GM18861 (cell line): ENCODE data around the gene ACTG2.
"Not testable (repeated sequence)": the region's sequence is repeated elsewhere in the genome, so short reads cannot be mapped to it uniquely, and the experiment has no call there.

Experiments used
- ATAC-seq: cut with Tn5 transposase; IDR thresholded peaks from one replicate; pipeline ENCODE4 v1.9.1; 2021; ENCODE audit not compliant: unreplicated experiment

ACTG2 gene

DNA sequence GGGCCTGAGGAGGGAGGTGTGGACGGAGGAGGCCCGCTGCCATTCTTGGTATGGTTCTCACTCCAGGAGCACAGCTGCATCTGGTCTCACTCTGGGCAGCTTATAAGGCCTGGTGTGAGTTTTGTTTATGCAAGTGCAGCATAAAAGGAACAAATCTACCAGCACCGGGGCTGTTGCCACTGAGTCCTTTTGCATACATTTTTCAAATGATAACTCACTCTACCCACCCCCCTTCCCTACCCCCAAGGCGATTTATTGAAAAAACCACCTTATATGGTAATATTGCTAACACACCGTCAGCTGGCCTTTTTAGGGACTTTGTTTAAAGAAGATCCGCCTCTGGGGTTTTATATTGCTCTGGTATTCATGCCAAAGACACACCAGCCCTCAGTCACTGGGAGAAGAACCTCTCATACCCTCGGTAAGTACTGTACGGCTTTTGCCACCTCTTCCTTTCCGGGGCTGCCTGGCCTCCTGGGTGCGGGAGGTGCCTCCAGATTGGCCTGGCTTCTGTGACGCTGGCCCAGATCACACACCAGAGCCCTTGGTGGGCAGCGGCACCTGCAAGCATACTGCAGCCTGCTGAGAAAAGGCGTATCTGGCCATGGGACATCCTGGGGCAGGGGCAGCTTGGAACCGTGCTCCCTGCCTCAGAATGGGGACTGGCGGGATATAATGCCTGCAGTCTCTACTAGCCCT lies at the start of gene ACTG2:
Gene ACTG2, plus strand, starts transcription at position 378 of the 699 bp plus-strand sequence. CDS start 8,304 bp downstream, outside the sequence.
- ATAC-seq = no peak

- ATAC-seq = no peak
These were observed 48.7 kb upstream of the ACTG2 start for GRCh38 chr2:73844087-73844486.

DNA sequence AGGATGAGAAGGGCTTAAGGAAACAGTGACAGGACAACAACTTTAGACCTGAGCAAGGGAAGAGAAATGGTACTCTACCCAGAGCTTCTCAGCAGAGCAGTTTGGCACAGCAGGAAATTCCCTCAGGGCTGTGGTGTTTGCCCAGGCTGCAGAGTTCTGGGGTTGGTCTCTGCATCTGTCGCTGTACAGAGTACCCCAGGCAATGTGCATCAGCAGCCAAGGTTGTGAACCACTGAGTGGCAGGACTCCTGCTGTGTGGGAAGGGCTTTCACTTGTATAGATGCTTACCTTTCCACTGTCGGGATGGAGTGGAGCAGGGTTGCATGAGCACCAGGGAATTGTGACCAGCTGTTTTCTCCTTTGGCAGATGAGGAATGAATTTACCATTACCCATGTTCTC lies 42.8 kb upstream of the ACTG2 start:
- no peak for ATAC-seq

DNA sequence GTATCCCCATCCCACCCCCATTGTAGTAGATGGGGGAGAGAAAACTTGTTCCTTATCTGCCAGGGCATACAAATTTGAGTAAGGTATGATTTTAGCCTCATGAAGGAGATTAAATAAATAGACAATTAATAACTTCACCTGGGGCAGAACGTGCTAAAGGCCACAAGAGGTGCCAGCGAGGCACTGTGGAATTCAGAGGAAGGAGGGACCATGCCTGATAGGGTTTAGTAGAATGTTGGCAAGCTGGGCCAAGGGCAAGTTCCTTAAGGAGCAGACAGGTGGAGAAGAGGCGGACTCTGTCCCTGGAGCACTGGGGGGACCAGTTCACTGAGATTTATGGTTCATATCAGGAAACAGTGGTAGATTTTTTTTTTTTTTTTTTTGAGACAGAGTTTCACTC lies 41.5 kb upstream of the ACTG2 start:
- ATAC-seq = no peak

DNA sequence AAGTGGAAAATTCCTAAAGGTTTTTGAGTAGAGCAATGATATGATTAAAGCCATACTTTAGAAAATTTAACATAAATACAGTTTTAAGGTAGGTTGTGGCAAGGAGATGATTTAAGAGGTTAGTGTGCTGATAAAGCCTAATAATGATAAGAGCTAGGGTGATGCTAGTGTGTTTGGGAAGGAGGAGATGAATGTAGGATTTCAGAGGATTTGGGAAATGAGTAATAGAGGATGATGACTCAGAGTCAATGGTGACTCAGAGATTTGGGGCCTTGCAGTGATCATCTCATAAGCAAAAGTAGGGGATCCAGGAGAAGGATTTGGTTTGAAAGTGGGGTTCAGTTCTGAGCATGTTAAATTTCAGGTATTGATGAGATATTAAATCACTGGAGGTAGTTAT lies 40.8 kb upstream of the ACTG2 start:
- ATAC-seq = no peak

- ATAC-seq = no peak
These were observed 37.3 kb upstream of the ACTG2 start for GRCh38 chr2:73855526-73855925.

GRCh38 chr2:73856214-73856613 lies 36.6 kb upstream of the ACTG2 start:
- no peak for ATAC-seq

DNA sequence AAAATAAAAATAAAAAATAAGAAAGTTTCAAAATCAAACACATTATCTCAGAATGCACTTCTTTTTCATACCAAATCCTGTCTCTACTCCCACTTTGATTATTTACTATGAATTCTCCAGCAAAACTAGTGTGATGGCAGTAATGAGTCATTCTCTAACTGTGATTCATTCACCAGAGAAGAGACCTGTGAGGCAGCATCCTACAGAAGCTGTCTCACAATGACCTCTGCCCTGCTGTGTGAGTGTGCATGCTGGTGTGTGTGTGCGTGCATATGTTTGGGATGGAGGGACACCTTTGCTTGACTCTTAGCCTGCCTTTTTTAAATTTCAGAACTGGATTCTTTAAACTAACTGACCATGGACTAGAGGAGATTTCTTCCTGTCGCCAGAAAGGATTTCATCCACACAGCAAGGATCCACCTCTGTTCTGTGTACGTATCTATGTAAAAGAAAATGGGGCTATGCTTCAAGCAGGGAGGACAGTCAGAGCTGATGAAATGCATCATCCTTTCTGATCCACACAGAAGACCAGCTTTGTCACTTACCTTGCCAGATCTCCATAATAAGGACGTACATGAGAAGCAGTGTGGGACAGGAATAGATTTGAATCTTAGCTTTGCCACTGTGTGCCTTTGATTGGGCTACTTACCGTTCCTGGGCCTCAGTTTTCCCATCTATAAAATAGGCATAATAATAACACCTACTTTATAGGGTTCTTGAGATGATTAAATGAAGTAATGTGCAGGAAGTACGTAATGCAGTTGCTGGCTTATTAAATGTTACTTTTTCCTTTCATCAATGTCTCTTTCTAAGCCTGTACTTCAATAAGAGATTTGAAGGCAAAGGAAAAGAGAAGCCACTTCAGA lies 32.9 kb upstream of the ACTG2 start:
- ATAC-seq = no peak

GRCh38 chr2:73862987-73863386 lies 29.8 kb upstream of the ACTG2 start:
- ATAC-seq = no peak

- ATAC-seq = no peak
These were observed 24.4 kb upstream of the ACTG2 start for GRCh38 chr2:73868204-73868978.

DNA sequence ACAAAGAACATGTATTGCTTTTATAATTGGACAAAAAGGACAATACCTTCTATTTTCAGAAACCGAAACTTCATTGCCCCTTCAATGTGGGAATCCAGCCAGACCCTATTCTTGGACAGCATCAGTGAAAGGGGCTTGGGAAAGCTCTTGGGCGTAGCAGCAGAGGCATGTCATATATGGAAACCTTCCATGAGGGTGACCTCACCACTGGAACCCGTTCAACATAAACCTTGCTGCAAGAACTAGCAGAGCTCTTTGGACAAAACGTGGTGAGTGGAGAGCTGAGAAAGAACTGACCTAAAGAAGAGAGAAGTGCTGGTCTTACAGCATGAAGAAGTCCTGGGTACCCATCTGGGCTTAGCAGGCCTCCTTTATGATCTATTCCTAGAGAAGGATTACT lies 22.7 kb upstream of the ACTG2 start:
- ATAC-seq = no peak

DNA sequence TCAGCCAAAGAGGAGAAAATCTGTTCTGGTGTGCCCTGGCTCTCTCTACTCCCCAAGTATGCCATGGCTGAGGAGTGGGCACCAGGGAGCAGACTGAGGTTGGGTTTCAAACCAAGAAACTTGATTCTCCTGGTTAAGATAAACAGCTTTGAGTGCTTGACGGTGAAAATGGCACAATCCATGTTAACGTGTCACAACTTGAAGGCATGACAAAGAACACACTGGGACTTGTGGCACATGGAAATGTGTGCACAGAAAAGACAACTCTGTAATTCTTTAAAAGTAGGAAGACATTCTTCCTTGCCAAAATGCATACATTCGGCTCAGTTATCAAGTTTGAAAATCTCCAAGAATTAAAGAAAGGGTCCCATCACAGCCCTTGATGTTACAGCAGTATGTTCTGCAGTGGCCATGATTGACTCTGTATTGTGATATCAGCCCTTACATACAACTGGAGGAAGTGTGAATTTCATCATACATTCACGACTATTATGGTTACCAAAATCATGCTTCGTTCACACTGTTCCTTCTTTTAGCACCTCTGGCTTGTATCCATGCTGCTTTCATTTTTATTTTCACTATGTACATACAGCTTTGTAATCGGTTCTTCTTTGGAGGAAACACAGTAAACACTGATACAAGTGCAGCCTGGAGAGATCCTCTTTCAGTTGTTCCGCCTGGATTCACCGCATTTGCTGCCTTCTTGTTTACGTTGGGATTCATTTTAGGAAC lies 15.6 kb upstream of the ACTG2 start:
- no peak for ATAC-seq

DNA sequence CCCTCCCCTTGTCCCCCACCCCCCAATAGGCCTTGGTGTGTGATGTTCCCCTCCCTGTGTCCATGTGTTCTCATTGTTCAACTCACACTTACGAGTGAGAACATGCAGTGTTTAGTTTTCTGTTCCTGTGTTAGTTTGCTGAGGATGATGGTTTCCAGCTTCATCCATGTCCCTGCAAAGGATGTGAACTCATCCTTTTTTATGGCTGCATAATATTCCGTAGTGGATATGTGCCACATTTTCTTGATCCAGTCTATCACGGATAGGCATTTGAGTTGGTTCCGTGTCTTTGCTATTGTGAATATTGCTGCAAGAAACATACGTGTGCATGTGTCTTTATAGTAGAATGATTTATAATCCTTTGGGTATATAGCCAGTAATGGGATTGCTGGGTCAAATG lies 14.8 kb upstream of the ACTG2 start:
- not testable (repeated sequence) for ATAC-seq

- no peak for ATAC-seq
These were observed 7.4 kb upstream of the ACTG2 start for GRCh38 chr2:73885406-73885805.

- ATAC-seq = no peak
These were observed 6.5 kb upstream of the ACTG2 start for GRCh38 chr2:73886357-73886756.

- not testable (repeated sequence) for ATAC-seq
These were observed 5.0 kb upstream of the ACTG2 start for GRCh38 chr2:73887596-73888353.

GRCh38 chr2:73888388-73888787 lies 4.4 kb upstream of the ACTG2 start:
- no peak for ATAC-seq

GRCh38 chr2:73889206-73889605 lies 3.6 kb upstream of the ACTG2 start:
- ATAC-seq = no peak

DNA sequence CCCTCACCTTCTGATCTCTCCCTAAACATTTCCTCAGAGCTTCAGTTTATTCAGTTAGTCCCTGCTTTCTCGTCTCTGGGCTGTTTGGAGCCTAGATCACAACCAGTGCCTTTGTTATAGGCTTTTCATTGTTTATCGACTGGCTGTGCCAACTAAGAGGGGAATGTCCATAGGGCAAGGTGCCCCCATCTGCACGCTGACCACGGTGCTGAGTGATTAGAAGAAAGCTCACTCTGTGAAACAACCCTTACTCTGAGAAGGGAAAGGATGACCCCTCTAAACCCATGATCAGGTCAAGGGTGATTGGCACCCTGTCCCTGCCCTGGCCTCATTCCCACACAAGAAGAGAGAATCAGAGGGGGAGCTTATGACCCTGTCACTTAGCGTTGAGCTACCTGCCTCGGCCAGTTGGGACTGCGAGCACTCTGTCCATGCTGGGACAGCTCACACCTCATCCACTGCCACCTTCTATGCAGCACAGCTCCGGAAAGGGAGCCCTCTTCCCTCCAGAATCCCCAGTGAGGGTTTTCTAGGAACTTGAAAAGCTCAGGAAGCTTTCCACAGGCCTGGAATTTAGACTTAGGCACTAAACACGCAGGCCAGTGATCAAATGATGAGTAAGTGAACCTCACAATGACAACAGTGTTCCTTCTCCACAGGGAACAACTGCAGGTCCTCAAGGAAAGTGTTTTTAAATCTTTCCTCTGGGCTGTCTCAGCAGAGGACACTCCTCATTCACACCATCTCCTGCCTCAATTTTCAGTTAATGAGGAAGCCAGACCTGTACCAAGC lies 2.3 kb upstream of the ACTG2 start:
- ATAC-seq = no peak
